ENCODE data around the gene FXYD3.
"Not testable (repeated sequence)": the region's sequence is repeated elsewhere in the genome, so short reads cannot be mapped to it uniquely, and the experiment has no call there.

FXYD3 gene

DNA sequence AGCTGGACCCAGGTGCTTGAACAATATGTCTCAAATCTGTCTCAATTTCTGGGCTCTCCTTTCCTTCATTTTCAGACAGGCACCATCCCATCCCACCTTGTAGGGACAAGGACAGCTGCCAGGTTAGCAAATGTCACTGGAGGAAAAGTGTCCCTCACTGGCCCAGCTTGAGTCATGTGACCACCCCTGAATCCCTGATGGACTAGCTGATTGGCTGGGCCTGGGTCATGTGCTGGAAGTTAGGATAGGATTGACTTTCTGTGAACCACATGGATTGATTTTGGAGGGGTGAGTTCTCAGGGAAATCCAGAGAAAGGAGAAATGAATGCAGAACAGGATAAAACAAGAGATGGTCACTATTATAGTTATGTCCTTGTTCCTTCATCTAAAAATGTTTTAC, 28.2 kb upstream of the FXYD3 start:
- DNase-seq: no peak

- no peak for DNase-seq
Observed at GRCh38 chr19:35088131-35088913, 27.3 kb upstream of the FXYD3 start.

DNA sequence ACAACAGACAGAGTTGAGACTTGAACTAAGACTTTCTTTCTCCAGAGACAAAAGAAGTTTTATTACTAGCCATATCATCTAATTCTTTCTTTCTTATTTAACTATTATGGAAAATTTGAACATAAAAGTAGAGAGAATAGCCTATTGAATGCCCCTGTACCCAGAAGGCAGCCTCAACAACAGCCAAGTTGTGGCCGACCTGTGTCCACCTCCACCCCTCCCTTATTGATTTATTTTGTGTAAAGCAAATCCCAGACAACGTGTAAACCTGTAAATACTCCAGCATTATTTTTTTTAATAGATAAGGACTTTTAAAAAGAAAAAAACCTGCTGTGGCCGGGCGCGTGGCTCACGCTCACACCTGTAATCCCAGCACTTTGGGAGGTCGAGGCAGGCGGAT, 26.1 kb upstream of the FXYD3 start:
- DNase-seq: no peak

DNA sequence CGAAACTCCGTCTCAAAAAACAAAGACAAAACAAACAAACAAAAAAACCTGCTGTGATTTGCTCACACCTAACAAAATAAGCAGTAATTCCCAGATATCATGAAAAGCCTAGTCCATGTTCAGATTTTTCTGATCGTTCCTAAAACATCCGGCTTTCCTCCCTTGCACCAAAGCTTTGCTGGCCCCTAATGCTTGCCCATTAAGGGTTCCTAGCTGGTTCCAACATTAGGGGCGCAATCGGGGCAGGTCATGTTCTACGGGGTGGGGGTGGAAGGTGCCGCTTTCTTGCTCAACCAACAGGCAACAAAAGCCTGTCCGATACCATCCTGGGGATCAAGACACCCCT, 25.5 kb upstream of the FXYD3 start:
- DNase-seq: no peak

DNA sequence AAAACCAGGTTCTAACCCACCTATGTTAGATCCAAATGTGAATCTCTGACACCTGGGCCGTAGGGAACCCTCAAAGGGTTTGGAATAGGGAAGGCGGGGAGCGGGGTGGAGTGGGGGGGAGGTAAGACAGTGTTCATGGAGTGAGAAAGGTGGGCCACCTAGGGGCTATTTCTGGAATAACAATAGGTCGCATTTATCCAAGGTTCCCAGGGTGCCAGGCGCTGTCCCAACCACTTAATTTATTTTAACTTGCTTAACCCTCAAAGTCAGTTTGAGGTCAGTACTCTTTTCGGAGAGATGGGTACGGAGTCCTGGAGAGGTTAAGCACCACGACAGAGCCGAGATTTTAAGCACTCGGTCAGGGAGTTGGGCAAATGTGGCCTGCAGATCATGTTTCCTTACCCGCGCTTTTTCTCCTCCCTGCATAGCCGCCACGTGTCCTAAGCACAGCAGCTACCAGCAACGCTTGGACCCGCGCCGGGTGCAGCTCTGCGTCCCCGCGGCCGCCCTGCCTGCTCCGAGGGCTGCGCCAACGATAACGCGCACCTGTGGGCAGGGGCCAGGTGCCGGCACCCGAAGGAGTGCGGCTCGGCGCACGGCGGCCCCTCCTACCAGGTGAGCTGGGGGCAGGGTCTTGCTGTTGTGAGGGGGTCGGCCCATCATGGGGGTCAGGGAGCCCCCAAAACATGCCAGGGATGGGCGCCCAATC, 25.0 kb upstream of the FXYD3 start:
- DNase-seq: peak; percentile 22

DNA sequence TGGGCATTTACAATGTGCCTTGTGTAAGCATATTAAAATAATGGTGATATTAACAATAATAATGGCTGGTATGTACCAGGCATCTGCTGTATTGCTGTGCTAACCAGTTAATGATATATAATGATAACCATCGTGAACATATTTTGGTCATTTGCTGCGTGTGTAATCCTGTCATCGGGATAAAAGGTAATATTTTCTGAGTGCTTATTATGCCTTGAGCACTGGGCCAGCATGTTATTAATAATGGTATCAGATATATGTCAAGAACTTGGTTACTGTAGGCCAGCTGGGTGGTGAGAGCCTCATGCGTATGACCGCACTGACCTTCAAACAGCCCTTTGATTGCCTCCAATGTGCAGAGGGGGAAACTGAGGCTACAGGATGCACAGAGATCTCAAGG, 22.2 kb upstream of the FXYD3 start:
- no peak for DNase-seq

DNA sequence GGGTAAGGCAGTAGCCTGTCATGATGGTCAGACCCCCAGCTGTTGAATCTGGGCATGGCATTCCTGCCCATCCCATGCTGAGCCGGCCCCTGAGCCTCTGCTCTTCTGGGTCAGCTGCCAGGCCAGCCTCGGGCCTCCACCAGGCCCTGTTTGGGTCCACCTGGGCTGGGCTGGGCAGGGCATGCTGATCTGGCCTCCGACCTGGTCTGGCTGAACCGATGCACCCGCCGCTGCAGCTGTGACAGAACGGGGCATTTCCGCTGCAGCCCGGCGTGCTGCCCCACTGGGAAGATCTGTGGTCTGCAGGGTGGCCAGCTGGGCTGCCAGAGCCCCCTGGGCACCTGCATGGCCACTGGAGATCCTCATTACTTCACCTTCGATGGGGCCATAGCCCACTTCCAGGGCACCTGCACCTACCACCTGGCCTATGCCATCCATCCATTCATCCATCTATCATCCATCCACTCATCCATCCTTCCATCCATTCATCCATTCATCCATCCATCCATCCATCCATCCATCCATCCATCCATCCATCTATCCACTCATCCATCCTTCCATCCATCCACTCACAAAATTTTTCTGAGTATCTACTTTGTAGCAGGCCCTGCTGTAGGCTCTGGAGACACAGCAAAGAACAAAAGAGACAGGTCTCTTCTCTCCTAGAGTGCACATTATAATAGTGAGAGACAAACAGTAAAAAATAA, 21.5 kb upstream of the FXYD3 start:
- no peak for DNase-seq

- DNase-seq: no peak
Observed at GRCh38 chr19:35094656-35095055, 21.0 kb upstream of the FXYD3 start.

DNA sequence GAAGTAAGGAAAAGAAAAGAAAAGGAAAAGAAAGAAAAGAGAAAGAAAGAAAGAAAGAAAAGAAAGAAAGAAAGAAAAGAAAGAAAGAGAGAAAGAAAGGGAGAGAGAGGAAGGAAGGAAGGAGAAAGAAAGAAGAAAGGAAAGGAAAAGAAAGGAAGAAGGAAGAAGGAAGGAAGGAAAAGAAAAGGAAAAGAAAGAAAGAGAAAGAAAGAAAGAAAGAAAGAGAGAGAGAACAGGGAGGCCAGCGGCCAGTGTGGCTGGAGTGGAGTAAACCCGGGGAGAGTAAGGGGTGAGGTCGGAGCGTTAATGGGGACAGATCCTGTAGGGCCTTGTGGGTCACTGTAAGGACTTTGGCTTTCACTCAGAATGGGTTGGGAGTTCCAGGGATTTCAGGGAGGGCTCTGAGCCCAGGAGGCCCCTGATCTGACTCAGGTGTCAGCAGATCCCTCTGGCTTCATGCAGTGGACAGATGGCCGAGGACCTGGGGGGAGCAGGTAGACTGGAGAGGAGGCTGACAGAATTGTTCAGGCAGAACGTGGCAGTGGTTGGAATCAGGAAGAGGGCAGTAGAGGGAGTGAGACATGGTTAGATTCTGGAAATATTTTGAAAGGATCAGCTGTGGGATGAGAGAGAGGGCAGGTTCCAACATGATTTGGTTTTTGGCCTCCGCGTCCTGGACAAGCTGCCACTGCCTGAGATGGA, 19.8 kb upstream of the FXYD3 start:
- no peak for DNase-seq

DNA sequence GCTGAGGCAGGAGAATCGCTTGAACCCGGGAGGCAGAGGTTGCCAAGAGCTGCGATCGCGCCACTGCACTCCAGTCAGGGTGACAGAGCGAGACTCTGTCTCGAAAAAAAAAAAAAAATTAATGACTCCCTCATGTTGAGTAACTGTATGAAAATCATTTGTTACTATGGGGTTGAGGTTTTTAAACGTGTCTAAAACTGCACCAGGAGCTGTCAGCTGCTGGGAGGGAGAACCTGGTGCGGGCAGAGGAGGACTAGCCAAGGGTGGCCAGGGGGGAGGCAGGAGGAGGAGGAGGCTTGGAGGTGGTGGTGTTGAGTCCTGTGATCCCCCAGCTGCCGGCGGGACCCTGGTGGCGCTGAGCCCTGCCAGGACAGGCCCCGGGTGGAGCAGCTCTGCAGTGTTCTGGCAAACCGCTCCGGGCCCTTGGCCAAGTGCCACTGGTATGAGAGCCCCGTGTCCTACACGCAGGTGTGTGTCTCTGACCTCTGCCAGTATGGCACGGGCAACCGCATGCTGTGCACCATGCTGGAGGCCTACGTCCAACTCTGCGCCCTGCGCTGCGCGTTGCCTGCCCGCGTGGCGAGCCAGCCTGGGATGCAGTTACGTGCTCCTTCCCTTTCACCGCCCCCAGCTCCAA, 17.1 kb upstream of the FXYD3 start:
- no peak for DNase-seq

- DNase-seq: no peak
Observed at GRCh38 chr19:35099155-35099896, 16.3 kb upstream of the FXYD3 start.

DNA sequence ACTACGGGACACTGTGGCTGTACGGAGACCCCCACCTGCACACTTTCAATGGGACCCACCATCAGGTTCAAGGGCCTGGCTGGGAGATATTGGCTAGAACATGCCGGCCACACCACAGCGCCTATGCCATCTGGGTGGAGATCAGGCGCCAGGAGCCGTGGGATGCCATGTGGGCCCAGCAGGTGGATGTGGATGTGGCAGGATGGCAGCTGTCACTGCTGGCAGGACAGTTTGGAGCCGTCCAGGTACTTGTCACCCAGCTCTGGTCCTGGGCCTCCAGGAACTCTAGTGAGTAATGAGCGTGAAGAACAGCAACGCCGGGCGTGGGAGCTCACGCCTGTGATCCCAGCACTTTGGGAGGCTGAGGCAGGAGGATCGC, 15.7 kb upstream of the FXYD3 start:
- DNase-seq: no peak

DNA sequence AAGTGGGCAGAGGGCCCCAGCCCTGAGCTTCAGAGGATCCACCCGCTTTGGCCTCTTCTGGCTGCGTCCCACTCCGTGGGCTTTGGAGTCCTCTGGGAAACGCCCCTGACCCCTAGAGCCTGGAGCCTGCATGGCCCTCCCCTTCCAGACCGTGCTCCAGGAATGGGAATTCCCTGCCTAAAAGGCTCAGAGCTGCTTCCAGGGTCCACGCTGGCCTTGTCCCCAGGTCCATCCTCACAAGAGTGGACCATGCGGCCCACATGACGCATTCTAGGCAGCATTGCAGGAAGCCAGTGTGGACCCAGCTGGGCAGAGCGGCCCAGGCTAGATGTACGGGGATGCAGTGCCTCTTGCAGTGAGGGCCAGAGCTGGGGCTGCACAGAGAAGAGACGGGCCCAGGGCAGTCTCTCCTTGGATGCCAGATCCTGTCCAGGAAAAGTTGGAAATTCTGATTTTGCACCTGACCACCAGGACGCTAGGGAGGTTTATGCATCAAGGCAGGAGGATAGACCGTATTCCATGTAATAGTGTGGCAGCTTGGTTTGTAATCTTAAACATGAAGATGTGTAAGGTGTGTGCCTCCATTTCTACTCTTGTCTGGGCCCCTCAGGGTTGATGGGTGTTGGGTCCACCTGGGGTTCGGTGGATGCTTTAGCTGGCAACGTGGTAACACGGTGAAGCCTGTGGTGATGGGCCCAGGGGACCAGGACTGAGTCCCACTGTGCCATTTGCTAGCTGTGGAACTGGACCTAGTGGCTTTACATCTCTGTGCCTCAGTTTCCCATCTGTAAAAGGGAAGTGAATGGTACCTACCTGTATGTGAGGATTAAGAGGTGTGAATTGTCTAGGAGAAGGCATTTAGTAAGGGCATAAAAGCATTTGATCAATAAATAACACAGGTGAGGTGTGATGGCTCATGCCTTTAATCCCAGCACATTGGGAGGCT, 14.8 kb upstream of the FXYD3 start:
- no peak for DNase-seq

GRCh38 chr19:35101949-35102348, 13.7 kb upstream of the FXYD3 start:
- DNase-seq: not testable (repeated sequence)

GRCh38 chr19:35103614-35104013, 12.0 kb upstream of the FXYD3 start:
- not testable (repeated sequence) for DNase-seq

DNA sequence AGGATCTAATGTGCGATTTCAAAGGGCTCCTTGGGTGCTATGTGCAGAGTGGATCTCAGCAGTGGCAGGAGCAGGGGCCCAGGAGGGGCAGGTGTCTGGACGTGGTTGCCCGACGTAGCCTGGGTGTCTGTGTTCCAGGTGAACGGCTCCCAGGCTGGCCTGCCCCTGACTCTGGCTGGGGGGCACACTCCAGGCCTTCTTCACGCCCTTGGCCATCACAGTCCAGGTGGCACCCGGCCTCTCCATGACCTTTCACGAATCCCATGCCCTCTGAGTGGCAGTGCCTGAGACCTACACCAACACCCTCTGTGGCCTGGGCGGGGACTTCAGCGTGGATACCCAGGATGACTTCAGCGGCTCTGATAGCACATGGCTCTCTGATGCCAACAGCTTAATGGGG, 11.3 kb upstream of the FXYD3 start:
- no peak for DNase-seq

- no peak for DNase-seq
Observed at GRCh38 chr19:35105047-35105410, 10.6 kb upstream of the FXYD3 start.

DNA sequence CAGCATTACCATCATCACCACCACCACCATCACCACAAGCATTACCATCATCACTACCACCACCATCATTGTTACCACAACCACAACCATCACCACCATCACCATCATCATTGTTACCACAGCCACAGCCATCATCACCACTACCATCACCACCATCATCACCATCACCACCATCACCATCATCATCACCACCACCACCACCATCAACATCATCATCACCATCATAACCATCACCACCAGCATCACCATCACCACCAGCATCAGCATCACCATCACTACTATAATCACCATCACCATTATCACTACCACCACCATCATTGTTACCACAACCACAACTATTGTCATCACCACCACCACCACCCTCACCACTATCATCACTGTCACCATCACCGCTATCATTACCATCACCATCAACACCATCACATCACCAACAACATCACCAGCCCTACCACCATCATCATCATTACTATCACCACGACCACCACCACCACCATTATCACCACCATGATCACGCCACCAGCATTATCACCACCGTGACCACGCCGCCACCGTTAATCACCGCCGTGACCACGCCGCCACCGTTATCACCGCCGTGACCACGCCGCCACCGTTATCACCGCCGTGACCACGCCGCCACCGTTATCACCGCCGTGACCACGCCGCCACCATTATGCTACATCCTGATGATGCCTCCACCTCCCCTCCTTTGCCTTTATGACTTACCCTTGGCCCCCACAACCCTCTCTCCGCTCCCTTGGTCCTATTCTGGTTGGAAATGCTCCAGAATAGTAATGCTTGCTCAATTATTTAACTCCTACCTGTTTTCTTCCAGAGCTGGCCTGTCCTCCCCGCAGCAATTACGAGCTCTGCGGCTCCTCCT, 10.0 kb upstream of the FXYD3 start:
- no peak for DNase-seq

DNA sequence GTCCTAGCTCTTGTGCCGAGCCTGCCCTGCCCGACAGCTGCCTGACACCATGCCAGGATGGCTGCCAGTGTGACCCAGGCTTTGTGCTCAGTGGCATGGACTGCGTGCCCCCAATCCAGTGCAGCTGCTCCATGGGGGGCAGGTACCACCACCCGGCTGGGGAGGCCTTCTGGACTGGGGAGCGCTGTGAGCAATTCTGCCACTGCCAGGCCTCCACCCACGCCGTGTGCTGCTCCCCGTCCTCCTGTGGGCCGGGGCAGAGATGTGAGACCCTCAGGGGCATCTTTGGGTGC, 9.4 kb upstream of the FXYD3 start:
- DNase-seq: no peak

GRCh38 chr19:35106898-35107541, 8.6 kb upstream of the FXYD3 start:
- DNase-seq: no peak
